ENCODE data around the gene HOMER2.
"Not testable (repeated sequence)": the region's sequence is repeated elsewhere in the genome, so short reads cannot be mapped to it uniquely, and the experiment has no call there.

The HOMER2 gene

DNA sequence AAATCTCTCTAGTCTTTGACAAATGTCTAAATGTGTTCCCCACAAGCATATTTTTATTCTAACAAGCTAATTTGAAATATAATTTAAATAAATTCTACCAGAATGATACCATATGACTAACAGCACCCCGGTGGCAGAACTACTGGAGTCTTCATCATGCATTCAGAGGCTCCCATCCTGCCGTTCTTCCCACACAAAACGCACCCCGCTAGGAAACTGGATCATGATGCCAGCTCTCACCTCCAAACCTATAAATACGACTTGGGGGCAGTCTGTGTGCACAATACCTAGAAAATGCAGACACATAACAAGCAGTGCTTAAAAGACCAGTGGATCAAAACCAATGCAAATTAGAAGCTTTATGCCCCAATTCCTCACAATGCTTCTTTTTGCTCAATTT lies 8.5 kb downstream of the HOMER2 start:
- no peak for DNase-seq (ENCODE audit: extremely low read depth, insufficient read length)
- Histone ChIP-seq H3K4me3 (replicated peaks; ENCODE audit: low read depth, low read length) (no peak overlapping the region), H3K27me3 (replicated peaks; ENCODE audit: control insufficient read depth, insufficient read depth, low read length) (no peaks in the 10 kb centered on the region; the same call in none of the 2 replicates), H3K36me3 (ENCODE audit: control insufficient read depth, insufficient read depth, low read length) (no peaks in the 10 kb centered on the region)
- TF ChIP-seq, protein P1, sequence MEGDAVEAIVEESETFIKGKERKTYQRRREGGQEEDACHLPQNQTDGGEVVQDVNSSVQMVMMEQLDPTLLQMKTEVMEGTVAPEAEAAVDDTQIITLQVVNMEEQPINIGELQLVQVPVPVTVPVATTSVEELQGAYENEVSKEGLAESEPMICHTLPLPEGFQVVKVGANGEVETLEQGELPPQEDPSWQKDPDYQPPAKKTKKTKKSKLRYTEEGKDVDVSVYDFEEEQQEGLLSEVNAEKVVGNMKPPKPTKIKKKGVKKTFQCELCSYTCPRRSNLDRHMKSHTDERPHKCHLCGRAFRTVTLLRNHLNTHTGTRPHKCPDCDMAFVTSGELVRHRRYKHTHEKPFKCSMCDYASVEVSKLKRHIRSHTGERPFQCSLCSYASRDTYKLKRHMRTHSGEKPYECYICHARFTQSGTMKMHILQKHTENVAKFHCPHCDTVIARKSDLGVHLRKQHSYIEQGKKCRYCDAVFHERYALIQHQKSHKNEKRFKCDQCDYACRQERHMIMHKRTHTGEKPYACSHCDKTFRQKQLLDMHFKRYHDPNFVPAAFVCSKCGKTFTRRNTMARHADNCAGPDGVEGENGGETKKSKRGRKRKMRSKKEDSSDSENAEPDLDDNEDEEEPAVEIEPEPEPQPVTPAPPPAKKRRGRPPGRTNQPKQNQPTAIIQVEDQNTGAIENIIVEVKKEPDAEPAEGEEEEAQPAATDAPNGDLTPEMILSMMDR (IDR thresholded peaks at IDR 0.05; ENCODE audit: insufficient read depth, low read length, poor library complexity, severe bottlenecking): no peak

DNA sequence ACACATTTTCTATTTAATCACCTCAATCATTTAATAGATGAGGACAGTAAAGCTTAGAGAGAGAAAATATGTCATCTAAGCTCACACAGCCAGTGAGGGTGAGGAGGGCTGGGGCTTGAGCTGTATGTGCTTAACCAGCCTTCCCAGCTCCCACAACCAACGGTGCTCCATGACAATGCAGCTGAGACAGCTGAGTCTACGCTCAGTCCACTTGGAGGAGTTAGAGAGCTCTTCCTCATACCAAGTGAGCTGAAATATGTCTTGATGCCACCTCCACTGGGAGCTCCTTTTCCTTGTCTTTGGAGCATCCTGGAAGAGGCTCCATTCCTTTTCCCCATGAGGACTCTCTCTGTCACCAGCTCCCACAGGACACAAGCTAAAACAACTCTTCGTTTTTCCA lies 9.3 kb downstream of the HOMER2 start:
- Histone ChIP-seq H3K27me3 (replicated peaks; ENCODE audit: control insufficient read depth, insufficient read depth, low read length) (no peaks in the 10 kb centered on the region; the same call in none of the 2 replicates), H3K36me3 (ENCODE audit: control insufficient read depth, insufficient read depth, low read length) (no peaks in the 10 kb centered on the region), H3K4me3 (replicated peaks; ENCODE audit: low read depth, low read length) (no peak overlapping the region)
- no peak for DNase-seq (ENCODE audit: extremely low read depth, insufficient read length)
- TF ChIP-seq, protein P1 (IDR thresholded peaks at IDR 0.05; ENCODE audit: insufficient read depth, low read length, poor library complexity, severe bottlenecking): no peak

- Histone ChIP-seq H3K27me3 (replicated peaks; ENCODE audit: control insufficient read depth, insufficient read depth, low read length) (no peaks in the 10 kb centered on the region; the same call in none of the 2 replicates), H3K4me3 (replicated peaks; ENCODE audit: low read depth, low read length) (no peak overlapping the region), H3K36me3 (ENCODE audit: control insufficient read depth, insufficient read depth, low read length) (no peaks in the 10 kb centered on the region)
- no peak for DNase-seq (ENCODE audit: extremely low read depth, insufficient read length)
- TF ChIP-seq, protein P1 (IDR thresholded peaks at IDR 0.05; ENCODE audit: insufficient read depth, low read length, poor library complexity, severe bottlenecking): no peak
Measured at GRCh38 chr15:82942691-82943090, 9.8 kb downstream of the HOMER2 start.

GRCh38 chr15:82939678-82940077 lies 12.8 kb downstream of the HOMER2 start:
- H3K4me3 ChIP-seq (replicated peaks; ENCODE audit: low read depth, low read length); H3K36me3 ChIP-seq (ENCODE audit: control insufficient read depth, insufficient read depth, low read length); H3K27me3 ChIP-seq (replicated peaks; ENCODE audit: control insufficient read depth, insufficient read depth, low read length); DNase-seq (ENCODE audit: extremely low read depth, insufficient read length): not testable (repeated sequence)

- no peak for DNase-seq (ENCODE audit: extremely low read depth, insufficient read length)
- Histone ChIP-seq H3K4me3 (replicated peaks; ENCODE audit: low read depth, low read length) (no peak overlapping the region), H3K36me3 (ENCODE audit: control insufficient read depth, insufficient read depth, low read length) (no peaks in the 10 kb centered on the region), H3K27me3 (replicated peaks; ENCODE audit: control insufficient read depth, insufficient read depth, low read length) (no peaks in the 10 kb centered on the region; the same call in none of the 2 replicates)
- TF ChIP-seq, protein P1 (IDR thresholded peaks at IDR 0.05; ENCODE audit: insufficient read depth, low read length, poor library complexity, severe bottlenecking): no peak
Measured at GRCh38 chr15:82937712-82938058, 14.8 kb downstream of the HOMER2 start.

DNA sequence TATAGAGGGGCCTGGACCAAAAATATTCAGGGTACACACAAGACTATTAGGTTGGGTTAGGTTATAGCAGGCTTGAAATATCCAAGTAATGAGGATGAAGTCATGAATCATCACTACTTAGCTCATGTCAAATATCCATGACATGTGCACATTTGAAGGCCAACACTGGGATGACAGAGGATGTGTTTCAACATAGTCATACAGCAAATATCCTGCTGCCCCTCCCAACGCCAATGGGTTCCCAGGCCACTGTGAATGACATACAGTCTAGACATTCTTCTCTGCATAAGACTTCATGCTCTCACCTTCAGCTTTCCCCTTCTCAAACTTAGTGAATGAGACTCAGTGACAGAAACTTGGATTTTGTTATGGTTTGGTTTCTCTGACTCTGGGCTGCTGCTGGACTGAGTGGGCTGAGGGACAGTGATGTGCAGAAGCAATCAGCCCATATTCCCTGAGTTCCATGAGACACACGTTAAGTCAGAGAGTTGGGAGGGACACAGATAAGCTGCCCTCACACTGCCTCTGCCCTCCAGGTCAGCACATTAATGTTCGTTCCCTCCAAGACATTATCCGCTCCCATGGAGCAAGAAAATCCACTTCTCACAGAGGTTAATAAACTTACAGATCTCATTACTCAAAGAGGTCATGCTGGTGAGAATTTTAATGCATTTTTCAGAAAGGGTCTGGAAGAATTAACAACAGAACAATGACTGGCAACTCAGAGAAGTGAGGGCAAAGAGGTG lies 15.4 kb downstream of the HOMER2 start:
- DNase-seq (ENCODE audit: extremely low read depth, insufficient read length): no peak
- Histone ChIP-seq H3K27me3 (replicated peaks; ENCODE audit: control insufficient read depth, insufficient read depth, low read length) (no peaks in the 10 kb centered on the region; the same call in none of the 2 replicates), H3K36me3 (ENCODE audit: control insufficient read depth, insufficient read depth, low read length) (no peaks in the 10 kb centered on the region), H3K4me3 (replicated peaks; ENCODE audit: low read depth, low read length) (no peak overlapping the region)
- TF ChIP-seq, protein P1 (IDR thresholded peaks at IDR 0.05; ENCODE audit: insufficient read depth, low read length, poor library complexity, severe bottlenecking): no peak
